H1 (cell line): ENCODE measurements around the gene PGAP3. TPM values are rescaled to one million over a fixed set of nuclear protein-coding genes. Genes with fewer than 3 reads are reported as not detected.

Experiments used
- ASH2L ChIP-seq: fragments of 200-600, 300-600 bp; sonication (generic); IDR thresholded peaks from one replicate; pipeline ENCODE4 v1.7.1; 2017; ENCODE audit warnings: low read length
- CTBP2 ChIP-seq: IDR thresholded peaks from 2 replicates; pipeline ENCODE4 v1.7.0; 2011; ENCODE audit warnings: borderline replicate concordance, mild to moderate bottlenecking, moderate library complexity, mixed read lengths, low read length; ENCODE audit not compliant: insufficient read depth, insufficient read length
- E2F6 ChIP-seq: IDR thresholded peaks from 2 replicates; pipeline ENCODE4 v1.6.1; 2012; ENCODE audit warnings: inconsistent platforms
- EP300 ChIP-seq, 2 experiments: IDR thresholded peaks; 1 replicate in 1 of 2; 2 replicates in 1 of 2; pipeline ENCODE4 v1.6.1; 2011 to 2012; ENCODE audit warnings: low read depth in 2 of 2, low read length in 2 of 2, mild to moderate bottlenecking in 2 of 2, borderline replicate concordance in 1 of 2, inconsistent platforms in 1 of 2, moderate library complexity in 1 of 2
- FOSL1 ChIP-seq: IDR thresholded peaks from 2 replicates; pipeline ENCODE4 v1.6.1; 2011; ENCODE audit warnings: mild to moderate bottlenecking, low read depth, low read length, moderate library complexity; ENCODE audit not compliant: insufficient read depth
- HDAC6 ChIP-seq: IDR thresholded peaks from one replicate; pipeline ENCODE4 v1.7.1; 2012; ENCODE audit warnings: low read depth, mild to moderate bottlenecking, inconsistent platforms, low read length, moderate library complexity
- KDM1A ChIP-seq: fragments of 200-600, 300-600 bp; sonication (generic); IDR thresholded peaks from 2 replicates; pipeline ENCODE4 v1.7.1; 2016; ENCODE audit warnings: mild to moderate bottlenecking, low read length, borderline replicate concordance
- NANOG ChIP-seq: IDR thresholded peaks from 2 replicates; pipeline ENCODE4 v1.6.1; 2011; ENCODE audit warnings: low read length, low read depth, mild to moderate bottlenecking, inconsistent platforms; ENCODE audit not compliant: insufficient read depth, poor library complexity, severe bottlenecking
- POLR2AphosphoS5 ChIP-seq: IDR thresholded peaks from 2 replicates; pipeline ENCODE4 v1.6.1; 2011; ENCODE audit warnings: low read depth, low read length
- RAD21 ChIP-seq, 2 experiments: IDR thresholded peaks in 1 of 2; conservative IDR thresholded peaks in 1 of 2; 2 replicates each; pipeline ENCODE4 v1.6.1; 2011; ENCODE audit warnings: low read depth in 2 of 2, low read length in 2 of 2, improper control_type of control experiment in 1 of 2, inconsistent platforms in 1 of 2, mild to moderate bottlenecking in 1 of 2, moderate library complexity in 1 of 2
- RFX5 ChIP-seq: IDR thresholded peaks from 2 replicates; pipeline ENCODE4 v1.6.1; 2011; ENCODE audit warnings: low read depth, low read length, improper control_type of control experiment, borderline replicate concordance
- RNF2 ChIP-seq: fragments of 200-900, 300-1000 bp; sonication (generic); IDR thresholded peaks from 2 replicates; pipeline ENCODE4 v1.7.1; 2016; ENCODE audit warnings: borderline replicate concordance, low read depth, mild to moderate bottlenecking, antibody characterized with exemption, low read length; ENCODE audit not compliant: poor library complexity, severe bottlenecking; ENCODE audit errors: missing control alignments
- SAP30 ChIP-seq: fragments of 300-600 bp; sonication (generic); IDR thresholded peaks from 2 replicates; pipeline ENCODE4 v1.7.1; 2012; ENCODE audit warnings: low read length, moderate library complexity, mild to moderate bottlenecking, inconsistent platforms; ENCODE audit not compliant: insufficient read depth, insufficient replicate concordance
- SIN3A ChIP-seq, 2 experiments: IDR thresholded peaks in 1 of 2; conservative IDR thresholded peaks in 1 of 2; 2 replicates each; pipeline ENCODE4 v1.6.1; 2011 to 2012; ENCODE audit warnings: low read length in 2 of 2, improper control_type of control experiment in 1 of 2, low read depth in 1 of 2, mild to moderate bottlenecking in 1 of 2
- SP1 ChIP-seq: IDR thresholded peaks from 2 replicates; pipeline ENCODE4 v1.6.1; 2011; ENCODE audit warnings: low read depth, low read length
- TAF7 ChIP-seq: optimal IDR thresholded peaks from 2 replicates; pipeline ENCODE3; 2011; ENCODE audit warnings: low read depth, mild to moderate bottlenecking, inconsistent platforms, low read length, moderate library complexity, borderline replicate concordance
- USF2 ChIP-seq: IDR thresholded peaks from 2 replicates; pipeline ENCODE4 v1.6.1; 2011; ENCODE audit warnings: low read length, improper control_type of control experiment
- polyA plus RNA-seq, 7 experiments: library from polyadenylated mRNA; depleted of rRNA in 3 of 7; stranded (reverse) in 5 of 7; unstranded in 2 of 7; fragments of >200 nt in 5 of 7; fragments of 200-250 nt in 2 of 7; gene quantifications; 1 replicate in 5 of 7; 2 replicates in 1 of 7; 4 replicates in 1 of 7; pipeline versions ENCODE4 v1.2.1 to v1.2.3, GENCODE V29; 2011 to 2013; ENCODE audit warnings: missing spikeins in 2 of 7, mixed read lengths in 2 of 7
- total RNA-seq: library from RNA; stranded (reverse); fragmentation: NEBNext Ultra II Directional; extraction: Animal tissue kit (Norgen Biotek cat#: 25700); gene quantifications from 2 replicates; pipeline ENCODE4 v1.2.1, GENCODE V29; 2021

Gene PGAP3
- total and polyA plus RNA-seq, 2 of the 8 experiments (the other 6 are each of a cell fraction or from before 2014, with no cell fraction given), result 21.0 to 30.7 TPM

- no peak for TF ChIP-seq RAD21 (IDR thresholded peaks at IDR 0.05 in 1 of 2, conservative IDR thresholded peaks at IDR 0.05 in 1 of 2; ENCODE audit: low read depth in 2 of 2, low read length in 2 of 2)
- peak; percentile 33 for TF ChIP-seq SAP30
- no peak for TF ChIP-seq RFX5
- no peak for TF ChIP-seq RNF2
- TF ChIP-seq EP300 (IDR thresholded peaks at IDR 0.05; ENCODE audit: borderline replicate concordance in 1 of 2, low read depth in 2 of 2, low read length in 2 of 2), result no peak
- TF ChIP-seq NANOG, result no peak
- no peak for TF ChIP-seq KDM1A
- TF ChIP-seq SIN3A (conservative IDR thresholded peaks at IDR 0.05 in 1 of 2, IDR thresholded peaks at IDR 0.05 in 1 of 2; ENCODE audit: low read depth in 1 of 2, low read length in 2 of 2), result no peak
- TF ChIP-seq HDAC6, result no peak
- TF ChIP-seq USF2, result no peak
- peak; percentile 7; the same call in 1 of the 2 replicates for TF ChIP-seq POLR2AphosphoS5
- TF ChIP-seq TAF7, result peak; percentile 16
- TF ChIP-seq FOSL1, result no peak
- no peak for TF ChIP-seq SP1
- TF ChIP-seq CTBP2, result no peak
- peak; percentile 49 for TF ChIP-seq ASH2L
- TF ChIP-seq E2F6, result no peak
Observed at GRCh38 chr17:39700148-39700987, 12.5 kb upstream of the PGAP3 start (continued).
